ENCODE results near the gene PCDH15.

Gene PCDH15

DNA sequence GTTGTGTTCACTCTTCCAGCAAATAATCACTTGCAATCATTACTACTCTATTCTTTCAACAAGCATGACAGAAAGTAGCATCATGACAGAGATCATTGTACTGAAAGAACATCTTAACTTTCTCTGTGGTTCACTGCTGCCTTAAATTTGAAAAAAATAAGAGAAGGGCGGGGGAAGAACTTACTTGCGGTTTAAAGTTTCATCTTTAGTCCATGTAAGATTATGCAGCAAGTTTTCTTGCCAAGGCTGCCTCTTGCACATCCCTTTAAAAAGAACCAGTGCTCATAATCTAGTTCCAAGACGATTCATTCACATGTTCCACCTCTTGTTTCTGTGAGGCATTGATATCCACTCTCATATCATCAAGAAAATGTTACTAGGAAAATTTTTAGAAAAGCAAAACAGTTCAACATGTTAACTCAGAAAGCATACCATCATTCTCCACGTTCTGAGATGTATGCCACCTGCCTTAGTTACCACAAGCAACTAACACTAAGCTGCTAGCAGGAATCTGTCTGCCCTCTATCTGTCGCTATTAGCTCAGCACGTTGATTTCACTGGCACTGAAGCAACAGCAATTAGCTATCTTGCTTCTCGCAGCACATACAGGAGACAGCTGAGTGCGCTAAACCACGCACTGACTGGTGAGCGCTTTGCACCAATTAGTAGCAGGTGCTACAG, at the start of gene PCDH15:
TSS of gene PCDH15 (minus strand) at position 491 of the 681 bp plus-strand sequence. CDS start 136,969 bp downstream, outside the sequence.
- peak; percentile 7 to 83 (median 48) for DNase-seq
- intact Hi-C loops (cut with DNase I) = no loop called here

DNA sequence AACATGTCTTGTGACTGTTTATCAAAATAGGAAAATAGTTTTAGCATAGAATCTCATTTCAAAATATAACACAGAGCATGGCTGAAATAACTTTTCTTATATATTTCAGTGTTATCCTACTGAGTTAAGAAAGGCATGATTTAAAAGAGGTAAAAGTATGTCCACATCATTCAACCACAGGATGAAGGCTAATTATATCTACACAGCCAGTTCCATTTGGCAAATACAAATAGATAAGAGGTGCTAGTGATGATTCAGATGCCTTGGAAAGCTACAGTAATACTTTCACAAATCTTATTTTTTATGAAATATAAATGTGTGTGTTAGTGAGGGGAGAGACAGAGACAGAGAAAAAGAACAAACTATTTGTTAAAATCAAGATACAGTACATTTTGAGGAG, 42.9 kb upstream of the PCDH15 start:
- intact Hi-C loops (cut with DNase I) = no loop called here
- DNase-seq = no peak

DNA sequence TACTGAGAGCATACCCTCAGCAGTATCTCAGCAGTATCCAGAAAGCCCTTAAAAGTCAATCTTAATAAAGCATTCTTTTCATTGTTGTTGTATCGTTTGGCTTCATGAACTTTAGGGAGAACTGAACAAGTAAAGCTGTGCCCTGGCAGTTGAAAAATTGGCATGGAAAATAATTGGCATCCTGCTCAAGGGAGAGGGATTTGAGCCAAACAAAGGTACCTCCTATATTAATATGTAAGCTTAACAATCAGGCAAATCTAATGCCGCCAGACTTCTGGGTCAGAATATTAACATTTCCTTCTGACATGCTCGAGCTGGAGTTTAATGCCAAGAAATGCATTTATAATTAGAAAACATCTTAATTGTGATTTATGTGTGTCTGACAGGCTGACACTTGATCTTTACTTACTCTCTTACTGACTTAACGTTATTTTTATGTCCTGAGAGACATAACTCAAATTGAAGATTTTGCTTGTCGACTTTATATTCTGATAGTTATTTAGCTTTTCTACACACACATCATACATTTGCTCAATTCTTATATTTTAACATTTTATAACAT, 42.1 kb upstream of the PCDH15 start:
- intact Hi-C loops (cut with DNase I) = no loop called here
- DNase-seq = no peak

DNA sequence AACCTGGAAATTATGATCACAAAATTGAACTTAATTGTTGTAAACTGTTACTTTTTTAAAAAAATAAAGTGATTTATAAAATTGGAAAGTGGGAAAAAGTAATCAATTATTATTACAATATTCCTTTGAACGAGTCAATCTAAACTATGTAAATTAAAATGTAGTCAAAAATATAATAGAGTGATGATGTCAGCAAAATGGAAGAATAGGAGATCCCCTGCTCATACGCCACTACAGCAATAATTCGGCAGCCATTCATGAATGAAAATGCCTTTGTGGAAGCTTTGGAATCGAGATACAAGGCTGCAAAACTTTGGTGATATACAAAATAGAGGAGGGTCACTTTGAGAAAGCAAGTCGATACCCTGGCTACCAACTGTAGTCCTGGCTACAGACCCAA, 36.4 kb upstream of the PCDH15 start:
- intact Hi-C loops (cut with DNase I) = no loop called here
- no peak for DNase-seq

DNA sequence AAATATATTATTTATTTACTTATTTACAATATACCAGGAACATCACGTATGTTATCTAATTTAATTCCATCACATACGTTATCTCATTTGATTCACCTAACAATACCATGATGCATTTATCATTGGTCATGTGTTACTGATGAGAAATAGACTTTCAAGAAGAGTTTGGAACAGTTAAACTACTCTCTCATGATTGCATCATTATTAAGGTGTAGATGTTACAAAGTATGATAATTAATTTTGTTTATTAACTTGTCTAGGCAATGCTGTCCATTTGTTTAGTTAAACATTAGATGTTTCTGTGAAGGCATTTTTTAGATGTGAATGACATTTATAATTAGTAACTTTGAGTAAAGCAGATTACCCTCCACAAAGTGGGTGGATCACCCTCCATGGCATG, 32.0 kb upstream of the PCDH15 start:
- no peak for DNase-seq
- intact Hi-C loops (cut with DNase I) = no loop called here

DNA sequence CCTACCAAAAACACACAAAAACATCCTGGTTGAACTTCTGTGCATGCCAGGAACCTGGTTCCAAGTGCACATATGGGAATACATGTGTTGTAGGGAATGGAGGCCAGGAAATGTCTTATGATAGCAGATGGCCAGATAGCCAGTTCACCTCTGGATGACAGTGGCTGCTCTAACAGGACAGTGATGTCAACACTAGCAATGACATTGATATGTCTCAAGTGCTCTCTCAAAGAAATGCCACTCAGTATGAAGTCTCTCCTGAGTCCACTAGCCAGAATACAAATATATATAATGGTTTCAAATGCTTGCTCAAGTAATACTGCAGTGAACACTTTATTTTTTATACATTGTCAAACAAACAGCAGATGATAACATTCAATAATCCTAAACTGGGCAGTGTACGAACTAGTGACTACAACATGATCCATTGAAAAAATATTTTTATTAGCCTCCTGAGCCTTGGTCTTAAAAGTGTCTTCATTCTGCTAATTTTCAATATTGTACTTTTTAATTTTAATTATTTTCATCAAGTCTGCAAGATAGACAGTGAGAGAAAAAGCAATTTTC, 26.0 kb upstream of the PCDH15 start:
- DNase-seq = no peak
- intact Hi-C loops (cut with DNase I) = no loop called here

DNA sequence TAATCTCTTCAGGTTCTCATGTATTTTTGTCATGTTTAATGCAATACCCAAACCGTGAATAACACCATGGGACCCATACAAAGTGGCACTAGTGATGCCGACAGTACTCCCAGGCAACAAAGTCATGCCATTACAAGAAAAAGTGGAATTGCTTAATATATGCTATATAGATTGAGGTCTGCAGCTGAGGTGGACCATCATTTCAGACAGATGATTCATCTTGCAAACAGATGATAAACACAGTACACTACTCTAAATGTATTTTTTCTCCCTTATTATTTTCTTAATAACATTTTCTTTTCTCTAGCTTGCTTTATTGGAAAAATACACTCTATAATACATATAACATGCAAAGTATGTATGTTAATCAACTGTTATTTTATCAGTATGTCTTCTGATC, 14.6 kb upstream of the PCDH15 start:
- intact Hi-C loops (cut with DNase I) = no loop called here
- no peak for DNase-seq

DNA sequence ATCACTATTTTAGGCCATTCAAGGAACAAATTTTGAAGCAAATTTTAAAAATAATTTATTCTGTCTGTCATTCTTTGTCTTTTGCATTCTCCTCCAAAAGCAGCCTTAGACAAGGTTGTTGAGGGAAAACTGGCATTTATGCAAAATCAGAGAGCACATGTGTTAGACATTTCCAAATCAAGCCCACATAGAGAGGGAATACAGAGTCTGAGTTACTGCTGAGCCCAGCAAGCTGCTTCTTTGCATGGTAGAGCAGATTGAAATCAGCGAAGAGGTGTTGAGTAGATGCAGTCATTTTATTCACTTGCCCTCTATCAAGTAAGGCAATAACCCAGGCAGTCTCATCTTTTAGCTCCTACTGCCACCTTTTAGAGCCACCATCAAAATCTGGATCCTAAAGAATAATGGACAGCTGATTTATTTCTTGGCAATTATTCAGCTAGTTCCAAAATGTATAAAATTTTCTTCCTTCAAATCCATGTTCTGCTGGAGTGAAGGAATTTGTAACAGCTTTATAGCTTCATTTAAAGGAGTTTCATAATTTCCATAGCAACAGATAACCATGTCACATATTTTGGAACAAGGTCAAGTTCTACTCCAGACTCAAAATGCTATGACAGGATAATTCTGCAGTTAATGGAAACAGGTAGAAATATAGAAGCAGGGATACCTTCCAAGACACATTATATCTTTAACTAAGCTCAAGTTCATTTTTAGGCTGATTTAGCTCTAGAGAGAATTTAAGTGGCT, 7.3 kb upstream of the PCDH15 start:
- peak in 9 of 42 donors; percentile 4 to 36 (median 13) for DNase-seq
- intact Hi-C loops (cut with DNase I) = no loop called here

DNA sequence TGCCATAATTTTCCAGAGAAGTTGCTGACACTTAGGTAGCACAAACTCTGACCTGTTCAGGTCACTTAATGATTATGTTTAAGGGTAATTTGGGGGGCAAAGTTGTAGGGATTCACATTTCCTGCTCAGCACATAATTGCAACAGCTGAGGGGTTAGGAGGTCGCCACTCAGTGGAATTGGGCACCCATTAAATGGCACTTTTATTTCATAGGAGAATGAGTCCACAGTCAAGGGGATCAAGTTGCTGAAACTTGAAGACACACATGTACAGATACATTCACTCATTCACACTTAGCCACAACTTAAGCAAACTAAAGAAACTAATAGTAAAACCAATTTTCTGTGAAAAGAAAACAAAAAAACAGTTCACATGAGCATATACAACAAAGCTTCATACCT, 1.5 kb downstream of the PCDH15 start:
- DNase-seq = no peak
- intact Hi-C loops (cut with DNase I) = no loop called here

DNA sequence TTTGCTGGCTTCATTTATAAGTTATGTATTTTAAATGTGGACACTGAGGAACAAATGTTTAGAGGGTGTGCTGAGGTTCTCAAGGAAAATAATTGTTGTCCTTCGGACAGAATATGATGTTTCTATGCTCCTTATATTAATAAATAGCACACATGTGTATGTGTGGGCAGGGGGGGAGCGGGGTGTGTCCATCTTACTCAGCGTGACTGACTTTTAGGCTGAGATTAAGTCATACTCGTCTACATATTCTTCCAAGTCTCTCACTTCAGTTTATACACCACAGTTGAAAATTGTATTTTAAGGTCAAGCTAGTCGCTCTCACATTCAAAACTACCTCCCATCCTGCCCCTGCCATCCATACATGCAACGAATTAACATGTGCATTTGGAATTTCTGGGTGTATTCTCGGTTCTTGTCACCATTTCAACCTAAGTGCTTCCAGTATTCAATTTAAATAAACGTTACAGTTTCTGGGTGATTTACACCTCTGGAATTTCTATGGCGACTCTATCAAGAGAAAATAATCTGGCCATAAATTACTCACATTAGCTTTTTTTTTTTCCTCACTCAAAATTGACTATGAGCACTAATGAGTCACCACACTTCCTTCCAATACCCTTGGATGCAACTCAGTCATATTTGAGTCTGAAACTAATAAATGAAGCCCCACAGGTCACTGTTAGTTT, 3.3 kb downstream of the PCDH15 start:
- intact Hi-C loops (cut with DNase I) = no loop called here
- DNase-seq = no peak

DNA sequence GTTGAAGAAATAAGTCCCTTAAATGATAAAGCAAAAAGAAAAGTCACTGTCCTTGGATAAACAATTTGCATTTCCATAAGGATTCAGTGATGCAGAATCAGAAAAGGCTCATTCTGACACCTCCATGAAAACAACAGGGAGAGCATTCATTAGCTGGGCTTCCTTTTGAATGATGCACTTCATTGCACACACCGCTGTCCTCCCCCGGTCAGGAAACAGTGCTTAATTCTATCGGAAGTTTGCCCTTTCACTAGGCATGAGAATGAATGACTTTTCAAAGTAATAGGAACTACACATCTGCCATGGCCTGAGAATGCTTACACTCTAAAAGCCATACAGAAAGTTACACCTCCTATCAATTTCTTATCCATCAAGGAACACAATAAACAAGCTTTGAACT, 4.2 kb downstream of the PCDH15 start:
- DNase-seq = no peak
- intact Hi-C loops (cut with DNase I) = no loop called here

DNA sequence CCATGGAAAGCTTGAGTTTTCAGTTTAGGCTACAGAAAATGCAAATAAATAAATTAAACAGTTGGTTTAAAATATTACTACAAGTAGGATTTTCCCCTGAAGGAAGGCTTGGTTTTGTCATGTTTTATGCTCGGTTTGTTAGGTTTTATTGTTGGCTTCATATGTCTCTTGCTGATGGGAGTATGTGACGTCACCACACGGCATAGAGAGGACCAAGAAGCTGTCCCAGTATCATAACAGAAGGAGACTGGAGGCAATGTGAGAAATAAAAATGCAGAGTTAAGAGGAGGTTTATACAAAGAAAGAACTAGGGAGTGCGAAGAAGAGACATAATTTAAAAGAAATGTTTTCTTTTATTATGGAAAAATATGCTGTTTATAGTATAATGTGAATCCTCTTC, 24.4 kb downstream of the PCDH15 start:
- intact Hi-C loops (cut with DNase I) = no loop called here
- DNase-seq = no peak

DNA sequence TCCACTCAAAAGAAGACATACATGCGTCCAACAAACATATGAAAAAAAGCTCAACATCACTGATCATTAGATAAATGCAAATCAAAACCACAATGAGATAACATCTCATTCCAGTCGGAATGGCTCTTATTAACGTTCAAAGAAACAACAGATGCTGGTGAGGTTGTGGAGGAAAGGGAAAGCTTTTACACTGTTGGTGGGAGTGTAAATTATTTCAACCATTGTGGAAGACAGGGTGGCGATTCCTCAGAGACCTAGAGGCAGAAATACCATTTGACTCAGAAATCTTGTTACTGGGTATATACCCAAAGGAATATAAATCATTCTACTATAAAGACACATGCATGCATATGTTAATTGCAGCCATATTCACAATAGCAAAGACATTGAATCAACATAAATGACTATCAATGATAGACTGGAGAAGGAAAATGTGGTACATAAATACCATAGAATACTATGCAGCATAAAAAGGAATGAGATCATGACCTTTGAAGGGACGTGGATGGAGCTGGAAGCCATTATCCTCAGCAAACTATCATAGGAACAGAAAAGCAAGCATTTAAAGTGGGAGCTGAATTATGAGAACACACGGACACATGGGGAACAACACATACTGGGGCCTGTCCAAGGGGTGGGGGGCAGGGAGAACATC, 28.4 kb downstream of the PCDH15 start:
- intact Hi-C loops (cut with DNase I) = no loop called here
- DNase-seq = no peak

DNA sequence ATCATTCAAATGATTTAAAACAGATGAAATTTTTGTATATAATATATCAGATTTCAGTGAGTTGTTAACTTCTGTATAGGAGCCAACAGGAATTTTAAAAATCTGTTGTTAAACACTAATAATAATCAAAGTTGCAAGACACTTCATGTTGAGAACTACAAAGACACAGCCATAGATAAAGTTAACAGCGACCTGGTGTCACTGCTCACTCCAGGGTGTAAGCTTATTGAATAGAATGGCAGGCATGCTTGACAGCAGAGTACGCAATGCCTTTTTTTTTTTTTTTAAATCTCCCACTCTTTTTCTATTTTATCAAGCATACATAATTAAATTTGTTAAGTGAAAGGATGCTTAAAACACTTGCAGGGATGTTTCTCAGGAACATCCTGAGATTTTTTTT, 32.0 kb downstream of the PCDH15 start:
- intact Hi-C loops (cut with DNase I) = no loop called here
- DNase-seq = no peak

DNA sequence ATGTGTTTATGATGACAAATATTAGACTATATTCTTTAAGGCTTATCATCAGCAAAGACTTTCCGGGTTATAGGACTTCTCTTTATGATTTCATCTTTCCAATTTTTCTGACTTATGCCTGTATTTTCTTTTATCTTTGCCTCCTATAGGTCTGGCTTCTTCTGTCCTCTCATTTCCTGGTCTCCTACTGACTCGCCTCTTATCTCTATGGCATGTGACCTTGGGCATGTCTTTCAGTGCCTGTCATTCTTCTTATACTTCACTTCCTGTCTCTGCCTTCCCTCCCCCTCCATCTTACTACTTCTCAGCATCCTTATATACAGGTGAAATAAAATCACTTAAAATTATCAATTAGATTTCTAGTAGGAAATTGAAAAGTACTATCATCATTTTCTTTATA, 42.2 kb downstream of the PCDH15 start:
- DNase-seq = no peak
- intact Hi-C loops (cut with DNase I) = no loop called here

DNA sequence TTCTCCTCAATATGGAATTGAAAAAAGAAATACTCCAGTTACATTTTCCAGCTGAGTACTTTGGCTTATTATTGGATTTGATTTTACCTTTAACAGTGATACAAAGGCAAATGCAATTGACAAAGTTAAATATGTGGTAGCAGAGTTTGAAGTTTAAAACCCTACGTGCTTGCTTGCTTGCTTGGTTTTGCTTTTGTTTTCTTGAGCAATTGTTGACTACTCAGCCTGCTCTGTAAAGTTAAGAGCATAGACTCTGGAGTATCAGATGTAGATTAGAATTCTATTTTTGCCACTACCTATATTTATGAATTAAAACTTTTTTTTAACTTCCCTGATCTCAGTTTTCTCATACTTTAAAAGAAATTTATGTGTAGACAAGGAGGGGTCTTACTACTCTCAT, 51.4 kb downstream of the PCDH15 start:
- DNase-seq = no peak
- intact Hi-C loops (cut with DNase I) = no loop called here

DNA sequence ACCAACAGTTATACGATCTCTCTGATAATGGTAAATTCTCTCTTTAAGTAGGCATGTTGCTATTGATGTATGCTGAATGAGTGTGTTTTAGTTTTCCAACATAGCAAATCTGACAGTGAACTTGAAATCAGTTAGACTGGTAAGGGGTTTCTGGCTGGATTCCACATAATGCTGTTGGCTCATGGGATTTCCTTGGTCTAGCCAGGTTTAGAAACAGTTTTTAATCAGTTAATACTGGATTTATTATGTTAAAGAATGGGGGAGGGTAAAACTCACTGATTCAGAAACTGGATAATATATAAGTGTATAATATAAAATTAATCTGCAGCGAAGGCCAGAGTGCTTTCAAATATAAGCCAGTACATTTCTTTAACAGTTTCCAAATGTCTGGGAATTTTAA, 55.6 kb downstream of the PCDH15 start:
- intact Hi-C loops (cut with DNase I) = no loop called here
- DNase-seq = no peak

DNA sequence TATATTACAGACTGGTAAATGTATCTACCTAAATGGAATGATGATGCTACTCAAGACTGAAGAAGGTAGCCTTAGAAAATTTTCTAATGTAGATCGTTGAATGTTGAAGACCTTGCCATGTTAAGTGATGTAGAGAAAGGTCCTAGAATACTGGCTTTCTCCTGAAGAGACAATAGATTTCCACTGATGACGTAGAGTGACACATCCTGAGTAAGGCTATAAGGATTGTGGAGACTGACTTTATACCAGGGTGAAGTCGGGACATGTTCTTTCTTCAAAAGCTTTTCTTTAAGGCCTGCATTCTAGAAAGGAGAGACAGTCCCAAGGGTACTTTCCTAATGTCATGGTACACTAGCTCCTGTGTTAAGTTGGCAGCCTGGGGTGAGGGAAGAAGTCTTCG, 58.6 kb downstream of the PCDH15 start:
- DNase-seq = no peak
- intact Hi-C loops (cut with DNase I) = no loop called here

DNA sequence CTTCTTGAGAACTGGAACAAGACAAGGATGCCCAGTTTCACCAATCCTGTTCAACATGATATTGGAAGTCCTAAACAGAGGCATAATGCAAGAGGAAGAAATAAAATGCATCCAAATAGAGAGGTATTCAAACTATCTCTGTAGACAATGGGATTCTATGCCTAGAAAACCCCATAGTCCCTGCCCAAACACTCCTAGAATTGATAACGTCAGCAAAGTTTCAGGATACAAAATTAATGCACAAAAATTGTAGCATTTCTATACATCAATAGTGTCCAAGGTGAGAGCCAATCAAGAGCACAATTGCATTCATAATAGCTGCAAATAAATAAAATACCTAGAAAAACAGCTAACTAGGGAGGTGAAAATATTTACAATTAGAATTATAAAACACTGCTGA, 72.5 kb downstream of the PCDH15 start:
- intact Hi-C loops (cut with DNase I) = no loop called here
- no peak for DNase-seq
